NCI-H2171 (cell line): Measurements from ENCODE around the gene APLP1.

Experiments
- DNase-seq: peaks from one replicate; lab custom pipeline; 2025; lab: John Stamatoyannopoulos, UW

The APLP1 gene

GRCh38 chr19:35852029-35852780, 16.2 kb upstream of the APLP1 start, which contains the start of gene NPHS1:
TSS of gene NPHS1 (minus strand) at chr19:35852504. CDS start at chr19:35851837, 667 bp downstream.
- no peak for DNase-seq

GRCh38 chr19:35853038-35853756, 15.2 kb upstream of the APLP1 start:
- no peak for DNase-seq

- peak; percentile 49 for DNase-seq
Observed at GRCh38 chr19:35856546-35857149, 11.7 kb upstream of the APLP1 start, which contains the start of gene KIRREL2. TSS of gene KIRREL2 (plus strand) at chr19:35856911. CDS start at chr19:35857120, 209 bp downstream.

- DNase-seq, result no peak
Observed at GRCh38 chr19:35858311-35858710, 10.1 kb upstream of the APLP1 start.

- DNase-seq, result no peak
Observed at GRCh38 chr19:35859414-35859813, 9.0 kb upstream of the APLP1 start.

- DNase-seq, result no peak
Observed at GRCh38 chr19:35860436-35860817, 7.9 kb upstream of the APLP1 start.

- DNase-seq, result no peak
Observed at GRCh38 chr19:35860818-35861639, 7.3 kb upstream of the APLP1 start.

GRCh38 chr19:35861640-35862160, 6.7 kb upstream of the APLP1 start:
- DNase-seq, result no peak

GRCh38 chr19:35862528-35862927, 5.8 kb upstream of the APLP1 start:
- DNase-seq, result no peak

- no peak for DNase-seq
Observed at GRCh38 chr19:35863018-35863417, 5.4 kb upstream of the APLP1 start.

- DNase-seq, result no peak
Observed at GRCh38 chr19:35868823-35869326, 501 bp downstream of the APLP1 start.

- DNase-seq, result peak; percentile 94
Observed at GRCh38 chr19:35869327-35870123, 1.2 kb downstream of the APLP1 start.

GRCh38 chr19:35870124-35870736, 1.9 kb downstream of the APLP1 start:
- peak; percentile 85 for DNase-seq

- no peak for DNase-seq
Observed at GRCh38 chr19:35870798-35871197, 2.4 kb downstream of the APLP1 start.

GRCh38 chr19:35871611-35872010, 3.2 kb downstream of the APLP1 start:
- no peak for DNase-seq

GRCh38 chr19:35872180-35872579, 3.8 kb downstream of the APLP1 start:
- DNase-seq, result no peak

GRCh38 chr19:35874392-35874930, 6.1 kb downstream of the APLP1 start:
- DNase-seq, result no peak

GRCh38 chr19:35879068-35879467, 10.7 kb downstream of the APLP1 start:
- DNase-seq, result no peak

- no peak for DNase-seq
Observed at GRCh38 chr19:35879770-35880317, 11.5 kb downstream of the APLP1 start.
